Smooth muscle cell of the brain vasculature (primary cell): Measurements from ENCODE around the gene WNK2.
"Not testable (repeated sequence)": the region's sequence is repeated elsewhere in the genome, so short reads cannot be mapped to it uniquely, and the experiment has no call there.

Source experiments
- DNase-seq: peaks from one replicate; pipeline ENCODE4 v3.0.0-alpha.2; 2012; ENCODE audit warnings: low read depth, low spot score

Gene WNK2

GRCh38 chr9:93366486-93366885 lies 182.5 kb downstream of the WNK2 start:
- not testable (repeated sequence) for DNase-seq

- no peak for DNase-seq
Measured at GRCh38 chr9:93368437-93368836, 184.5 kb downstream of the WNK2 start.

- DNase-seq, result no peak
Measured at GRCh38 chr9:93369686-93370085, 185.7 kb downstream of the WNK2 start.
